ENCODE measurements around the gene SPTB. TPM values are rescaled to one million over a fixed set of nuclear protein-coding genes. Genes with fewer than 3 reads are reported as not detected.
A peak's percentile ranks its signal among the peaks of the same experiment; 100 is the strongest.

Gene SPTB
- total and polyA plus RNA-seq, 8 donors: under 0.01 to 3.5 (median 0.55) TPM; not detected in 2

DNA sequence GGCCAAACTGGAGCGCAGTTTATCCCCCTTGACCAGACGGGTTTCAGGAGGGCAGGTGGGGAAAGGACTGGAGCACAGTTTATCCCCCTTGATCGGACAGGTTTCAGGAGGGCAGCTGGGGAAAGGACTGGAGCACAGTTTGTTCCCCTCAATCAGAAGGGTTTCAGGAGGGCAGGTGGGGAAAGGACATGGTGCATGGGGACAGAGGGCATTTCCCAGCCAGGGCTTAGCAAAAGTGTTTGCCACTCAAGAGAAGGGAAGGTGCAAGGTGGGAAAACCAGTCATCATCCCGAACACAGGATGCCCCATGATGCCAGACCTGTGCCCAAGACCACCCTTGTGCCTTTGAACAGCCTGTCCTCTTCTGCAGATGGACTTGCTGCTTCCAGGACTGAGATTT is 54.7 kb downstream of the SPTB start:
- no peak overlapping the region for H3K27ac ChIP-seq
- 84 to 94% (median 91%) methylated on average over 4 of the region's 4 CpGs for WGBS, 5 donors
- peaks cover 0 to 11% (median 0%) of the 10 kb centered on the region in 3 donors for H3K27me3 ChIP-seq
- no peaks in the 10 kb centered on the region for H3K36me3 ChIP-seq
- no peak for DNase-seq
- TF ChIP-seq EP300 (IDR thresholded peaks at IDR 0.05) (no peak), POLR2AphosphoS5 (IDR thresholded peaks at IDR 0.05) (no peak), POLR2A (IDR thresholded peaks at IDR 0.05) (no peak), CTCF (IDR thresholded peaks at IDR 0.05) (no peak)
- H3K4me3 ChIP-seq: no peak overlapping the region
- intact Hi-C loops (cut with DNase I; ENCODE audit: low total_unique reads): loop anchor here (10.0 kb wide), 1 partner anchor 160 kb away; the partner anchor contains the start of gene FNTB
- peaks cover 0 to 9% (median 4%) of the 10 kb centered on the region in 4 donors for H3K4me1 ChIP-seq
- H3K9me3 ChIP-seq: no peaks in the 10 kb centered on the region

- intact Hi-C loops (cut with DNase I; ENCODE audit: low total_unique reads): loop anchor here (10.0 kb wide), 1 partner anchor 160 kb away; the partner anchor contains the start of gene FNTB
- TF ChIP-seq EP300 (IDR thresholded peaks at IDR 0.05) (no peak), CTCF (IDR thresholded peaks at IDR 0.05) (no peak), POLR2AphosphoS5 (IDR thresholded peaks at IDR 0.05) (no peak), POLR2A (IDR thresholded peaks at IDR 0.05) (no peak)
- no peak for DNase-seq
- peaks cover 0 to 11% (median 0%) of the 10 kb centered on the region in 3 donors for H3K27me3 ChIP-seq
- no peaks in the 10 kb centered on the region for H3K36me3 ChIP-seq
- H3K4me3 ChIP-seq: no peak overlapping the region
- no peaks in the 10 kb centered on the region for H3K9me3 ChIP-seq
- WGBS, 5 donors: 67 to 84% (median 79%) methylated on average over 3 of the region's 3 CpGs
- no peak overlapping the region for H3K27ac ChIP-seq
- H3K4me1 ChIP-seq: peaks cover 0 to 9% (median 4%) of the 10 kb centered on the region in 4 donors
These were observed 55.2 kb downstream of the SPTB start for GRCh38 chr14:64824471-64824870.

- intact Hi-C loops (cut with DNase I; ENCODE audit: low total_unique reads): loop anchor here (10.0 kb wide), 1 partner anchor 161 kb away; the partner anchor contains the start of gene FNTB
- H3K27ac ChIP-seq: no peak overlapping the region
- no peaks in the 10 kb centered on the region for H3K9me3 ChIP-seq
- WGBS, 5 donors: 0 to 15% (median 12%) methylated on average over 10 to 15 of the region's 15 CpGs
- no peaks in the 10 kb centered on the region for H3K36me3 ChIP-seq
- TF ChIP-seq EP300 (IDR thresholded peaks at IDR 0.05): no peak
- TF ChIP-seq CTCF (IDR thresholded peaks at IDR 0.05): peak in 5 of 7 experiments; percentile 69 to 83 (median 77)
- peak; percentile 84 to 93 for DNase-seq
- no peak overlapping the region for H3K4me3 ChIP-seq
- peaks cover 0 to 11% (median 0%) of the 10 kb centered on the region in 3 donors for H3K27me3 ChIP-seq
- H3K4me1 ChIP-seq: peaks cover 0 to 9% (median 4%) of the 10 kb centered on the region in 4 donors
These were observed 56.3 kb downstream of the SPTB start for GRCh38 chr14:64823305-64823861.

GRCh38 chr14:64821651-64822050 is 58.1 kb downstream of the SPTB start:
- intact Hi-C loops (cut with DNase I; ENCODE audit: low total_unique reads): loop anchor here (10.0 kb wide), 1 partner anchor 163 kb away; the partner anchor contains the start of gene FNTB
- Histone ChIP-seq H3K9me3 (no peaks in the 10 kb centered on the region), H3K4me3 (no peak overlapping the region), H3K4me1 (peaks cover 0 to 9% (median 4%) of the 10 kb centered on the region in 4 donors), H3K27me3 (peaks cover 0 to 15% (median 0%) of the 10 kb centered on the region in 3 donors), H3K36me3 (no peaks in the 10 kb centered on the region), H3K27ac (no peak overlapping the region)
- WGBS, 5 donors: 89 to 96% (median 92%) methylated on average over 4 of the region's 4 CpGs
- TF ChIP-seq POLR2A (IDR thresholded peaks at IDR 0.05) (no peak), CTCF (IDR thresholded peaks at IDR 0.05) (no peak), EP300 (IDR thresholded peaks at IDR 0.05) (no peak), POLR2AphosphoS5 (IDR thresholded peaks at IDR 0.05) (no peak)
- DNase-seq: no peak
